LNCAP (cell line): ENCODE measurements around the gene INTS3.

Experiments
- TF ChIP-seq, protein P1 (sequence below): fragments of 450-650 bp; IDR thresholded peaks from 2 replicates; pipeline ENCODE4 v1.5.1; 2017; ENCODE audit warnings: mild to moderate bottlenecking

Gene INTS3

GRCh38 chr1:153697191-153698019 lies 30.4 kb upstream of the INTS3 start:
- TF ChIP-seq, protein P1, sequence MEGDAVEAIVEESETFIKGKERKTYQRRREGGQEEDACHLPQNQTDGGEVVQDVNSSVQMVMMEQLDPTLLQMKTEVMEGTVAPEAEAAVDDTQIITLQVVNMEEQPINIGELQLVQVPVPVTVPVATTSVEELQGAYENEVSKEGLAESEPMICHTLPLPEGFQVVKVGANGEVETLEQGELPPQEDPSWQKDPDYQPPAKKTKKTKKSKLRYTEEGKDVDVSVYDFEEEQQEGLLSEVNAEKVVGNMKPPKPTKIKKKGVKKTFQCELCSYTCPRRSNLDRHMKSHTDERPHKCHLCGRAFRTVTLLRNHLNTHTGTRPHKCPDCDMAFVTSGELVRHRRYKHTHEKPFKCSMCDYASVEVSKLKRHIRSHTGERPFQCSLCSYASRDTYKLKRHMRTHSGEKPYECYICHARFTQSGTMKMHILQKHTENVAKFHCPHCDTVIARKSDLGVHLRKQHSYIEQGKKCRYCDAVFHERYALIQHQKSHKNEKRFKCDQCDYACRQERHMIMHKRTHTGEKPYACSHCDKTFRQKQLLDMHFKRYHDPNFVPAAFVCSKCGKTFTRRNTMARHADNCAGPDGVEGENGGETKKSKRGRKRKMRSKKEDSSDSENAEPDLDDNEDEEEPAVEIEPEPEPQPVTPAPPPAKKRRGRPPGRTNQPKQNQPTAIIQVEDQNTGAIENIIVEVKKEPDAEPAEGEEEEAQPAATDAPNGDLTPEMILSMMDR, result no peak

DNA sequence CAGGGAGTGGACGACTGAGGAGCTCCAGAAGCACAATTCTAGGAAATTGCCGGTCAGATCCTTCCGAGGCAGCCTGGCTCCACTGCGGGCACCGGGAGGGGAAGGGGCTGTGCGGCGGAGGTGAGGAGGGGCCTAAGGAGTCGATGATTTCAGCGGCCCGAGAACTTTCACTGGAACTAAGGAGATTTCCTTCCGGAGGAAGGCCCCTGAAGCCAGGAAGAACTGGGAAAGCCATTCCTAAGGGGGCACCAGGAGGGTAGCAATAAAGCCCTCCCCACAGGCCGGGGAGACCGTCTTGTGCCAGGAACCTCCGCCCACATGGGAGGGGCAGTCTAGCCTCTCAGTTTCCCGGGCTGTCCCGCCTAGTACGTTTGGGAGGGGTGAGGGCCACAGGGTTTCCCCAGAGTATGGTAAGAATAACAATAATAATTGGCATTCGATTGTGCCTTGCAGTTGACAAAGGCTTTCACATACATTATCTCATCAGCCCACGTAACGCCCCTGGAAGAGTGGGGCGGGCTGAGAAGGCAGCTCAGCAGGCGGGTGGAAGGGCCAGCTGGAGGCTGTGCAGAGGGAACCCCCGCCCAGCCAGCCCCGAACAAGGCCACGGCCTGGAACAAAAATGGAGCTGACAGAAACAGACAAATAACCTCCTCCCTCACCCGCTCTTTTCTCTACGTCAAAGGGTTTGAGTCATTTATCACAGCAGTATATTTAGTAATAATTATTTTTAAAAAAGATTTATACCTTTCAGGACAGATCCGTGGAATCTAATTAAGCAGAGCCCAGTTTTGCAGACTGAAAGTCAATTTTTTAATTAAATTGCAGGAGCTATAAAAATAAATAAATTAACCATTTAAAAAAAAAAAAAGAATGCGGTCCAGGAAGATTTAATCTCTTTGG lies 29.6 kb upstream of the INTS3 start:
- TF ChIP-seq, protein P1, result no peak

DNA sequence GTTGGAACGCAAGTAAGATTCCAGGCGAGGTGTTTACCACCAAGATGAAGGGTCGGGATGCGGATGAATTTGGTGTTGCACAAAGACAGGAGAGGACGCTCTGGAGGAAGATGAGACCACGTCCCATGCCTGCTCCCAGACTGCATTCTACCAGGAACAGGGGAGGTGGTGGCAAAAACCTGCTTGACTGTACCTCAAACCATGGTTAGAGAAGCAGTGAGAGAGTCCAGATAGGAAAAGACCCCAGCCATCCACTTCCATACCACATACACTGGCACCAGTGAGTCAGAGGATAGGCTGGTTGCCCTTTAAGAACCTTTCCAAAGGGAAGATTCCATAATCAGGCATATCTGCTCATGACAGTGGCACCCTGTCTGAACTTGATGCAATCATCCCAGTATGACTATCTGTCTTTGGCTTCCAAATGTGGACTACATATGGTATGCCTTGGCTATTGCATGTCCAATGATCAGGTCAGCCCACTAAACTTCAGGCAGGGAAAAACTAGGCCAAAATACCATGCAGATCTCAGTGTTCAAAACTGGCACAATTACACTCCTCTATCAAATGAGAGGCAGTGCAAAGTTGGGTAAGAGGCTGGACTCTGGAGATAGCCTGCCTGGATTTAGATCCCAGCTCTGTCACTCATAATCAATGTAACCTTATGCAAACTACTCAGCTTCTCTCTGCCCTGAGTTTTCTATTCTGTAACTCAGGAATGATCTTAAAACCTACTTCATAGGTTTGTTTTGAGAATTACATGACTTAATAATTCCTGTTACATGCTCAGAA lies 28.7 kb upstream of the INTS3 start:
- TF ChIP-seq, protein P1, result no peak

DNA sequence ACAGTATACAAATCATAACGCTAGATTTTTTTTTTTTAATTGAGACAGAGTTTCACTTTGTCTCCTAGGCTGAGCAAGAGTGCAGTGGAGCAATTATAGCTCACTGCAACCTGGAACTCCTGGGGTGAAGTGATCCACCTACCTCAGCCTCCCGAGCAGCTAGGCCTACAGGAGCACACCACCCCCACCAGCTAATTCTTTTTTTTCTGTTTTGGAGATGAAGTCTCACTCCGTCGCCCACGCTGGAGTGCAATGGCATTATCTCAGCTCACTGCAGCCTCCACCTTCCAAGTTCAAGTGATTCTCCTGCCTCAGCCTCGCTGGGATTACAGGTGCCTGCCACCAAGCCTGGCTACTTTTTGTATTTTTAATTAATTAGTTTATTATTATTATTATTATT lies 28.1 kb upstream of the INTS3 start:
- TF ChIP-seq, protein P1, result no peak

DNA sequence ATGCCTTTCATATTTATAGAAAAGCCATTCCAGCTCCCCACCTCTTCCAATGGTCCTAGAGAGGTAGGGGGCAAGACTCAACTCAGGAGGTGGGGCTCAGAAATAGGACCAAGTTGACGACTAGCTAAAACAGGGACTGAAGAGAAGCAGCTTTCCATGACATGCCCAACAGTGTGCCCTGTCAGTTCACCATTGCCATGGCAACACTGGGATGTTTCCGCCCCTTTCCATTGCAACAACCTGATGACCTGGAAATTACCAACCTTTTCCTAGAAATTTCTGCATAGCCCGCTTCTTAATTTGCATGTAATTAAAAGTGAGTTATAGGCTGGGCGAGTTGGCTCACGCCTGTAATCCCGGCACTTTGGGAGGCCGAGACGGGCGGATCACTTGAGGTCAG lies 22.4 kb upstream of the INTS3 start:
- TF ChIP-seq, protein P1, result no peak

GRCh38 chr1:153711026-153711425 lies 16.8 kb upstream of the INTS3 start:
- TF ChIP-seq, protein P1, result no peak

DNA sequence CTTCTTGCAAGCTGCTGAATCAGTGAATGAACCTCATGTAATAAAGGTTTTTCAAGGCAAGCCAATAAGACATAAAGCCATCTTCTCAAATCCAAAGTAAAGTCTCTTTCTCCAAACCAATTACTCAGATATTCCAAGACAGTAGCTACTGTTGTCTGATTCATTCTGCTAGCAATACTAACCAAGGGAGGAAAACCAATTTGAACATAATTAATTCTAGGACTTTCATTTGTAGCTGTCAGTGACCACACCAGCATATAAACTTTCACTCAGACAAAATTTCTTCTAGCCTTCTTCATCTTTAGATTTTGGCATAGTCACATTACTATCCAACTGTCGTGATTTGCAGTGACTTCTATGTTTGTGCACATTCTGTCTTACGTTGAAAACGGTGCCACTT lies 10.5 kb upstream of the INTS3 start:
- TF ChIP-seq, protein P1, result no peak
